Body of pancreas (tissue), 4 donors: ENCODE results near the gene ADAMTS13. TPM values are rescaled to one million over a fixed set of nuclear protein-coding genes. Genes with fewer than 3 reads are reported as not detected.

Experiments used
- ATAC-seq: fragments of 150-250 bp; one replicate; pipeline ENCODE4 v1.9.1; 2016
- DNase-seq, 4 donors: peaks; one replicate each; pipeline ENCODE4 v3.0.0-alpha.2; 2019
- H3K27ac ChIP-seq, 4 donors: fragments of 200-600 bp; sonication (generic); 1 replicate in 3 of 4; 2 replicates in 1 of 4; pipeline versions ENCODE4 v1.5.1 to v1.6.1; 2016 to 2019; ENCODE audit warnings: mild to moderate bottlenecking in 1 of 4, mixed read lengths in 1 of 4, moderate library complexity in 1 of 4
- H3K27me3 ChIP-seq, 2 donors: fragments of 200-600 bp; sonication (generic); one replicate each; pipeline ENCODE4 v1.6.0; 2016; ENCODE audit warnings: mild to moderate bottlenecking in 1 of 2
- H3K36me3 ChIP-seq, 2 donors: fragments of 200-600 bp; sonication (generic); replicated peaks in 1 of 2; 2 replicates each; pipeline ENCODE4 v1.5.1; 2016; ENCODE audit warnings: low read depth in 2 of 2; ENCODE audit not compliant: insufficient read depth in 1 of 2
- H3K4me1 ChIP-seq: fragments of 200-600 bp; sonication (generic); one replicate; pipeline ENCODE4 v1.6.0; 2016
- H3K4me3 ChIP-seq, 2 donors: fragments of 200-600 bp; sonication (generic); 1 replicate in 1 of 2; 2 replicates in 1 of 2; pipeline ENCODE4 v1.5.1; 2016 to 2019
- H3K9me3 ChIP-seq, 3 donors: fragments of 200-600 bp; sonication (generic); 1 replicate in 2 of 3; 2 replicates in 1 of 3; pipeline ENCODE4 v1.5.1; 2016
- CTCF ChIP-seq, 7 experiments: fragments of 450-650 bp in 4 of 7; fragments of 200-600 bp in 3 of 7; sonication (generic) in 3 of 7; IDR thresholded peaks; one replicate each; pipeline ENCODE4 v1.5.1; 2016 to 2019; ENCODE audit warnings: antibody characterized with exemption in 7 of 7
- POLR2A ChIP-seq, 3 donors: fragments of 450-650 bp; IDR thresholded peaks; one replicate each; pipeline ENCODE4 v1.6.1; 2016; ENCODE audit warnings: antibody characterized with exemption in 3 of 3, mild to moderate bottlenecking in 2 of 3
- WGBS, 2 donors: methylation state at CpG; one replicate each; pipeline ENCODE4 v1.1.5; 2017; 5-methylcytosine and 5-hydroxymethylcytosine counted together
- intact Hi-C: fragments of 100-400 bp; cut with DNase I; formaldehyde crosslinking; loops from one replicate; pipeline ENCODE4 v1.15.1; 2023
- total RNA-seq, 2 donors: library from RNA; depleted of rRNA; stranded (reverse); fragments of >200 nt; gene quantifications; one replicate each; pipeline ENCODE4 v1.1.0, GENCODE V29; 2016

Gene ADAMTS13
- total RNA-seq, 2 donors from 2014 or later: 2.3 to 5.6 TPM

GRCh38 chr9:133464638-133465037 is 42.5 kb downstream of the ADAMTS13 start:
- DNase-seq: no peak
- peak overlapping the region in 1 of 4 donors; percentile 34 for H3K27ac ChIP-seq
- no peaks in the 10 kb centered on the region for H3K9me3 ChIP-seq
- intact Hi-C loops: no loop called here
- ATAC-seq: no peak
- H3K4me1 ChIP-seq: peaks cover 23% of the 10 kb centered on the region
- TF ChIP-seq CTCF (IDR thresholded peaks at IDR 0.05) (no peak), POLR2A (IDR thresholded peaks at IDR 0.05) (no peak)
- H3K4me3 ChIP-seq: no peak overlapping the region
- H3K36me3 ChIP-seq: no peaks in the 10 kb centered on the region
- 91% methylated on average over 6 to 10 of the region's 10 CpGs for WGBS, 2 donors
- no peaks in the 10 kb centered on the region for H3K27me3 ChIP-seq

- 59 to 65% methylated on average over 6 of the region's 6 CpGs for WGBS, 2 donors
- Histone ChIP-seq H3K27me3 (no peaks in the 10 kb centered on the region), H3K36me3 (no peaks in the 10 kb centered on the region), H3K4me3 (no peak overlapping the region), H3K27ac (peak overlapping the region in 1 of 4 donors; percentile 14), H3K4me1 (peaks cover 17% of the 10 kb centered on the region), H3K9me3 (no peaks in the 10 kb centered on the region)
- TF ChIP-seq POLR2A (IDR thresholded peaks at IDR 0.05) (no peak), CTCF (IDR thresholded peaks at IDR 0.05) (no peak)
- DNase-seq: no peak
- intact Hi-C loops: no loop called here
- no peak for ATAC-seq
These were observed 43.8 kb downstream of the ADAMTS13 start for GRCh38 chr9:133465984-133466383.

- Histone ChIP-seq H3K4me1 (peaks cover 9% of the 10 kb centered on the region), H3K27ac (peak overlapping the region in 1 of 4 donors; percentile 47), H3K9me3 (no peaks in the 10 kb centered on the region), H3K4me3 (no peak overlapping the region), H3K36me3 (no peaks in the 10 kb centered on the region), H3K27me3 (no peaks in the 10 kb centered on the region)
- TF ChIP-seq CTCF (IDR thresholded peaks at IDR 0.05) (no peak), POLR2A (IDR thresholded peaks at IDR 0.05) (no peak)
- ATAC-seq (no peak), DNase-seq (no peak)
- WGBS, 2 donors: 72% methylated on average over 5 to 10 of the region's 10 CpGs
- intact Hi-C loops: no loop called here
These were observed 44.9 kb downstream of the ADAMTS13 start for GRCh38 chr9:133467101-133467500.

DNA sequence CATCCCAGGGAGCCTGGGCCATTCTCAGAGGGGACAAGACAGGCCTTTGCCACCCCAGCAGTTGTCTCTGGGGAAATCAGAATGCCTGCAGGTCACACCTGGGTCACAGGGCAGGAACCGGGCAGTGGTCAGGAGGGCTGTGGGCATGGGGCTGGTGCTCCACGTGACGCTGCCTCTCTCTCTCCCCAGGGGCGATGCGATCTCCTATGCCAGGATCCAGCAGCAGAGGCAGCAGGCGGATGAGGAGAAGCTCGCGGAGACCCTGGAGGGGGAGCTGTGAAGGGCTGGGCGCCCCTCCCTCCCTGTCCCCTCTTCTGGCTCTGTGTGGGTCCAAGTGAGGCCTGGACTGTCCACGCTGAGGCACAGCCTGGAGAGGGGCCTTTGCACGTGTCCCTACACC is 46.2 kb downstream of the ADAMTS13 start:
- intact Hi-C loops: no loop called here
- TF ChIP-seq CTCF (IDR thresholded peaks at IDR 0.05) (no peak), POLR2A (IDR thresholded peaks at IDR 0.05) (no peak)

GRCh38 chr9:133468777-133469421 is 46.7 kb downstream of the ADAMTS13 start:
- Histone ChIP-seq H3K4me3 (no peak overlapping the region), H3K27me3 (no peaks in the 10 kb centered on the region), H3K27ac (peak overlapping the region in 1 of 4 donors; percentile 20), H3K9me3 (no peaks in the 10 kb centered on the region), H3K4me1 (peaks cover 9% of the 10 kb centered on the region), H3K36me3 (no peaks in the 10 kb centered on the region)
- TF ChIP-seq CTCF (IDR thresholded peaks at IDR 0.05) (no peak), POLR2A (IDR thresholded peaks at IDR 0.05) (no peak)
- intact Hi-C loops: no loop called here
- WGBS, 2 donors: 90% methylated on average over 6 of the region's 6 CpGs; no CpG with 5 or more reads in 1 of the 2 donors
- ATAC-seq (no peak), DNase-seq (no peak)

More for the DNA sequence above, 46.2 kb downstream of the ADAMTS13 start:
- H3K4me1 ChIP-seq: peaks cover 9% of the 10 kb centered on the region
- no peaks in the 10 kb centered on the region for H3K9me3 ChIP-seq
- H3K4me3 ChIP-seq: no peak overlapping the region
- no peak overlapping the region for H3K27ac ChIP-seq
- H3K36me3 ChIP-seq: no peaks in the 10 kb centered on the region
- DNase-seq (no peak), ATAC-seq (no peak)
- no peaks in the 10 kb centered on the region for H3K27me3 ChIP-seq
- WGBS, 2 donors: 89 to 96% methylated on average over 4 to 11 of the region's 11 CpGs
